ENCODE measurements around the gene PRR5L. TPM values are rescaled to one million over a fixed set of nuclear protein-coding genes. Genes with fewer than 3 reads are reported as not detected.

The PRR5L gene
- total RNA-seq, 1 donor = 0.54 TPM

- TF ChIP-seq CTCF (IDR thresholded peaks at IDR 0.05; ENCODE audit: insufficient read depth, low read length) = no peak
- no peak overlapping the region for H3K4me3 ChIP-seq (ENCODE audit: low read depth, low read length)
- DNase-seq (ENCODE audit: low read depth) = peak; percentile 68
Measured at GRCh38 chr11:36354221-36355003, 58.3 kb downstream of the PRR5L start.

GRCh38 chr11:36356201-36356600, 60.1 kb downstream of the PRR5L start:
- peak; percentile 21 for DNase-seq (ENCODE audit: low read depth)
- TF ChIP-seq CTCF (IDR thresholded peaks at IDR 0.05; ENCODE audit: insufficient read depth, low read length) = no peak
- no peak overlapping the region for H3K4me3 ChIP-seq (ENCODE audit: low read depth, low read length)

- no peak for DNase-seq (ENCODE audit: low read depth)
- no peak overlapping the region for H3K4me3 ChIP-seq (ENCODE audit: low read depth, low read length)
- no peak for TF ChIP-seq CTCF (IDR thresholded peaks at IDR 0.05; ENCODE audit: insufficient read depth, low read length)
Measured at GRCh38 chr11:36357831-36358230, 61.7 kb downstream of the PRR5L start.

DNA sequence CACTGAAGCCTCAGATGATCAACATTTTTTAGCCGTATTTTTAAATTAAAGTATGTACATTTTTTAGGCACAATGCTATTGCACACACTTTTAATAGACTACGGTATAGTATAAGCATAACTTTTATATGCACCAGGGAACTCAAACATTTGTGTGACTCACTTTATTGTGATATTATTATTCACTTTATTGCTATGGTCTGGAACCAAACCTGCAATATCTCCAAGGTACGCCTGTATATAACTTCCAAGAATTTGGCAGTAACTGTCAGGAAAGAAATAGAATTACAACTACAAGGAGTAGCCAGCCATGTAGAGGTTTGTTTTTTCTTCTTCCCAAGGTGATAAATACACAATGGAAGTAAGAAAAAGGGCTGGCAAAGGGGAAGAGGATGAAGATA, 62.3 kb downstream of the PRR5L start:
- no peak for TF ChIP-seq CTCF (IDR thresholded peaks at IDR 0.05; ENCODE audit: insufficient read depth, low read length)
- H3K4me3 ChIP-seq (ENCODE audit: low read depth, low read length) = no peak overlapping the region
- DNase-seq (ENCODE audit: low read depth) = no peak

GRCh38 chr11:36360318-36360717, 64.2 kb downstream of the PRR5L start:
- no peak overlapping the region for H3K4me3 ChIP-seq (ENCODE audit: low read depth, low read length)
- TF ChIP-seq CTCF (IDR thresholded peaks at IDR 0.05; ENCODE audit: insufficient read depth, low read length) = no peak
- no peak for DNase-seq (ENCODE audit: low read depth)

DNA sequence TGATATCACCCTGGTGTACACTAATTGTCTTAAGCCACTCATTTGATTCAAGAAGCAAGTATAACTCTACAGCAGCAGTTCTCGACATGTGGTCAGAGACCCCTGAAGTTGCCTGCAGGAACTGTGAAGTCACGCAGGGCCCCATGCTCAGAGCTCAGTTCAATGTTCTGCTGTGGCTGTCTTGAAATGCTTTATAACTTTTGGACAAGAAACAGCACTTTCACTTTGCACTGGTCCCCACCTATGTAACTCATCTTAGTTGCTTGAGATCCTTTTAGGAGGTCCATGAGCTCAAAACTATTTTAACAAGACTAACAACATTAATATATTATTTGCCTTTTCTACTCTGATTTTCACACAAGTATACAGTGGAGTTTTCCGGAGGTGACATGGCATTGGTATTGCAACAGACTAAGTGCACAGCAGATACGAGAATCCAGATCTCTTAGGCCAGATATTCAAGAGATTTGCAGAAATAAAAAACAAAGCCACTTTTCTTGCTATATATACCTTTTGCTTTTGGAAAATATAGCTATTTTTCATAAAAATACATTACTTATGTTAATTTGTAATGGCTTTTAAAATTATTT, 64.8 kb downstream of the PRR5L start:
- TF ChIP-seq CTCF (IDR thresholded peaks at IDR 0.05; ENCODE audit: insufficient read depth, low read length) = no peak
- peak; percentile 12 for DNase-seq (ENCODE audit: low read depth)
- no peak overlapping the region for H3K4me3 ChIP-seq (ENCODE audit: low read depth, low read length)

Measured in fibroblast of the aortic adventitia (primary cell).